Trophoblast cell (in vitro differentiated cells and primary cell): ENCODE measurements around the gene HMCN2.

Experiments
- DNase-seq, 2 donors: peaks; one replicate each; pipeline ENCODE4 v3.0.0-alpha.2; 2016
- H2AFZ ChIP-seq: 2 replicates; pipeline ENCODE4 v1.6.1; 2013; ENCODE audit warnings: low read length, moderate library complexity, mild to moderate bottlenecking; ENCODE audit not compliant: insufficient read depth, poor library complexity
- H2AK5ac ChIP-seq: 2 replicates; pipeline ENCODE4 v1.6.1; 2013; ENCODE audit warnings: mild to moderate bottlenecking, low read length
- H2BK120ac ChIP-seq: 2 replicates; pipeline ENCODE4 v1.6.1; 2013; ENCODE audit warnings: low read length, mild to moderate bottlenecking, moderate library complexity; ENCODE audit not compliant: insufficient read depth, poor library complexity
- H2BK12ac ChIP-seq: 2 replicates; pipeline ENCODE4 v1.6.1; 2013; ENCODE audit warnings: mild to moderate bottlenecking, low read length, moderate library complexity
- H2BK5ac ChIP-seq: 2 replicates; pipeline ENCODE4 v1.6.1; 2013; ENCODE audit warnings: low read length, low read depth, moderate library complexity, mild to moderate bottlenecking; ENCODE audit not compliant: poor library complexity
- H3K14ac ChIP-seq: 2 replicates; pipeline ENCODE4 v1.6.1; 2013; ENCODE audit warnings: mild to moderate bottlenecking, low read length
- H3K18ac ChIP-seq: 2 replicates; pipeline ENCODE4 v1.6.1; 2013; ENCODE audit warnings: mild to moderate bottlenecking, low read length
- H3K23ac ChIP-seq: 2 replicates; pipeline ENCODE4 v1.6.1; 2013; ENCODE audit warnings: low read length
- H3K27ac ChIP-seq: 2 replicates; pipeline ENCODE4 v1.5.1; 2013; ENCODE audit warnings: low read depth, mild to moderate bottlenecking, inconsistent platforms, low read length, moderate library complexity
- H3K27me3 ChIP-seq: 2 replicates; pipeline ENCODE4 v1.6.1; 2013; ENCODE audit warnings: inconsistent platforms, mild to moderate bottlenecking, low read length, moderate library complexity; ENCODE audit not compliant: insufficient read depth
- H3K36me3 ChIP-seq, 2 experiments: 1 replicate in 1 of 2; 2 replicates in 1 of 2; pipeline ENCODE4 v1.6.1; 2013; ENCODE audit warnings: low read length in 2 of 2, mild to moderate bottlenecking in 2 of 2, moderate library complexity in 1 of 2; ENCODE audit not compliant: insufficient read depth in 2 of 2, control insufficient read depth in 1 of 2
- H3K4ac ChIP-seq: 2 replicates; pipeline ENCODE4 v1.6.1; 2013; ENCODE audit warnings: low read depth, mild to moderate bottlenecking, low read length, moderate library complexity
- H3K4me1 ChIP-seq, 2 experiments: 1 replicate in 1 of 2; 2 replicates in 1 of 2; pipeline ENCODE4 v1.6.1; 2013; ENCODE audit warnings: low read length in 2 of 2, mild to moderate bottlenecking in 2 of 2, moderate library complexity in 1 of 2; ENCODE audit not compliant: insufficient read depth in 2 of 2, control insufficient read depth in 1 of 2
- H3K4me2 ChIP-seq: 2 replicates; pipeline ENCODE4 v1.6.1; 2013; ENCODE audit warnings: inconsistent platforms, mild to moderate bottlenecking, low read length, moderate library complexity
- H3K4me3 ChIP-seq: 2 replicates; pipeline ENCODE4 v1.5.1; 2013; ENCODE audit warnings: mild to moderate bottlenecking, low read depth, low read length, inconsistent platforms
- H3K79me1 ChIP-seq: one replicate; pipeline ENCODE4 v1.6.1; 2013; ENCODE audit warnings: low read length
- H3K79me2 ChIP-seq: 2 replicates; pipeline ENCODE4 v1.6.1; 2013; ENCODE audit warnings: low read length, mild to moderate bottlenecking; ENCODE audit not compliant: control insufficient read depth, insufficient read depth, poor library complexity
- H3K9ac ChIP-seq: 2 replicates; pipeline ENCODE4 v1.6.1; 2013; ENCODE audit warnings: mild to moderate bottlenecking, low read length
- H3K9me3 ChIP-seq: 2 replicates; pipeline ENCODE4 v1.6.1; 2013; ENCODE audit warnings: low read depth, mild to moderate bottlenecking, control low read depth, inconsistent platforms, low read length; ENCODE audit not compliant: insufficient read depth
- H4K12ac ChIP-seq: 2 replicates; pipeline ENCODE4 v1.6.1; 2013; ENCODE audit warnings: low read depth, mild to moderate bottlenecking, low read length, moderate library complexity
- H4K8ac ChIP-seq: 2 replicates; pipeline ENCODE4 v1.6.1; 2013; ENCODE audit warnings: low read depth, mild to moderate bottlenecking, low read length, moderate library complexity
- H4K91ac ChIP-seq: one replicate; pipeline ENCODE4 v1.6.1; 2013; ENCODE audit warnings: low read depth, mild to moderate bottlenecking, low read length, moderate library complexity
- WGBS: extraction: QIAGEN DNeasy Blood & Tissue Kit; methylation state at CpG from one replicate; pipeline ENCODE4 v1.1.7; 2013; ENCODE audit warnings: missing lambda C conversion rate; ENCODE audit not compliant: insufficient read length, insufficient coverage; ENCODE audit errors: extremely low coverage; 5-methylcytosine and 5-hydroxymethylcytosine counted together

HMCN2 gene

DNA sequence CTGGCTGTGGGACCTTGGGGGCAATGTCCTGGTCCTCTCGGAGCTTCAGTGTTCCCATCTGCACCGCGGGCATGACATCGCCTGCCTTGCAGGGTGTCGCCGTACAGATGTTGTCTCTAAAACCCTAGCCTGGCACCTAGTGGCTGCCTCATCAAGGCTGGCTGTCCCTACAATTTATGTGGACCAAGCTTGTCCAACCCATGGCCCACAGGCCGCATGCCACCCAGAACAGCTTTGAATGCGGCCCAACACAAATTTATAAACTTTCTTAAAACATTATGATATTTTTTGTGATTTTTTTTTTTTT is 160.9 kb downstream of the HMCN2 start:
- H3K79me2 ChIP-seq, result no peaks in the 10 kb centered on the region
- no peaks in the 10 kb centered on the region for H3K79me1 ChIP-seq
- H3K14ac ChIP-seq, result no peak overlapping the region
- no peak overlapping the region for H3K4me3 ChIP-seq
- H4K12ac ChIP-seq, result no peak overlapping the region
- no peak overlapping the region for H3K23ac ChIP-seq
- no peak overlapping the region for H2BK12ac ChIP-seq
- peaks cover 0 to 3% of the 10 kb centered on the region in 2 experiments for H3K36me3 ChIP-seq
- no peak for DNase-seq
- H2BK5ac ChIP-seq, result no peak overlapping the region
- H3K27me3 ChIP-seq, result no peaks in the 10 kb centered on the region
- no peak overlapping the region for H2BK120ac ChIP-seq
- H2AFZ ChIP-seq, result no peak overlapping the region
- H3K9ac ChIP-seq, result no peak overlapping the region
- no peak overlapping the region for H4K8ac ChIP-seq
- no peak overlapping the region for H3K4ac ChIP-seq
- H3K9me3 ChIP-seq, result peaks cover 11% of the 10 kb centered on the region
- no peak overlapping the region for H2AK5ac ChIP-seq
- no peak overlapping the region for H4K91ac ChIP-seq
- no peak overlapping the region for H3K18ac ChIP-seq
- no peak overlapping the region for H3K27ac ChIP-seq
- H3K4me2 ChIP-seq, result no peak overlapping the region
- WGBS, result no CpG with 5 or more reads among the region's 8 CpGs
- peaks cover 4 to 5% of the 10 kb centered on the region in 2 experiments for H3K4me1 ChIP-seq

DNA sequence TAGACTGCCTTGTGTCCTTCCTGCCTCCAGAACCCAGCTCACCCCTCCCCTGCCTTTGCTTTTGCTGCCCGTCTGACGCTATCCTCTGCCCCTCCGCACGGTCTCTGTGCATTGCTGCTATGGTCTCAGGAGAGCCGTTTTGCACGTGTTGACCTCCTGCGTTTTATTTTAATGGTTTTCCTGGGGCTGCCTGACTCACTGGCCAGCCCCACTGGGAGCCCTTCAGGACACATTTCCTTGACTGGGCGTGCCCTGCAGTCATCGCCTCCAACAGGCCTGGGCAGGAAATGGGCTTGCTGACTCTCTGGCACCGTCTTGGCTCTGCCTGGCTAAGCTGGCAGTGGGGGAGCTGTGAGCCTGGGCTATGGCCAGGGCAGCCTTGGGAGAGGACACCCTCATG is 161.3 kb downstream of the HMCN2 start:
- H3K27ac ChIP-seq, result no peak overlapping the region
- H3K4me3 ChIP-seq, result no peak overlapping the region
- H4K91ac ChIP-seq, result no peak overlapping the region
- no peak overlapping the region for H3K4me2 ChIP-seq
- no peak overlapping the region for H2AFZ ChIP-seq
- no peak overlapping the region for H3K14ac ChIP-seq
- H3K79me1 ChIP-seq, result no peaks in the 10 kb centered on the region
- H3K36me3 ChIP-seq, result peaks cover 0 to 3% of the 10 kb centered on the region in 2 experiments
- H3K9ac ChIP-seq, result no peak overlapping the region
- H2BK12ac ChIP-seq, result no peak overlapping the region
- no peak overlapping the region for H3K4ac ChIP-seq
- no peak overlapping the region for H2BK120ac ChIP-seq
- H3K18ac ChIP-seq, result no peak overlapping the region
- WGBS, result no CpG with 5 or more reads among the region's 10 CpGs
- H3K9me3 ChIP-seq, result peaks cover 11% of the 10 kb centered on the region
- no peak overlapping the region for H3K23ac ChIP-seq
- H2AK5ac ChIP-seq, result no peak overlapping the region
- H3K4me1 ChIP-seq, result peaks cover 4 to 5% of the 10 kb centered on the region in 2 experiments
- H4K8ac ChIP-seq, result no peak overlapping the region
- H3K27me3 ChIP-seq, result no peaks in the 10 kb centered on the region
- DNase-seq, result no peak
- no peak overlapping the region for H2BK5ac ChIP-seq
- no peak overlapping the region for H4K12ac ChIP-seq
- no peaks in the 10 kb centered on the region for H3K79me2 ChIP-seq

DNA sequence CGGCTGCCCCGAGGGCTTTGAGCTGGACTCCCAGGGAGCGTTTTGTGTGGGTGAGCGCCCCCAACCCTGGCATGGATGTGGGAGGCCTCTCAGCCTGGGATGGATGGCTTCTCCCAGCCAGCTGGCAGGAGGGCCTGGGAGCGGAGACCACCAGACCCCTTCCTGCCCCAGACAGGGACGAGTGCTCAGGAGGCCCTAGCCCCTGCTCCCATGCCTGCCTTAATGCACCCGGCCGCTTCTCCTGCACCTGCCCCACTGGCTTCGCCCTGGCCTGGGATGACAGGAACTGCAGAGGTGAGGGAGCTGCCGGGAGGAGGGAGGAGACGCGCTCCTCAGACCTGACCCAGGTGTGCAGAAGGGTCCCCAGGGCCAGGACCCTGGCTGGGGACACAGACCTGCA is 161.8 kb downstream of the HMCN2 start:
- Histone ChIP-seq H4K91ac (no peak overlapping the region), H3K27me3 (no peaks in the 10 kb centered on the region), H3K4me3 (no peak overlapping the region), H3K4me1 (peaks cover 4 to 5% of the 10 kb centered on the region in 2 experiments), H2BK120ac (no peak overlapping the region), H3K23ac (no peak overlapping the region), H2AFZ (no peak overlapping the region), H3K18ac (no peak overlapping the region), H4K12ac (no peak overlapping the region), H3K4ac (no peak overlapping the region), H3K14ac (no peak overlapping the region), H3K9ac (no peak overlapping the region), H2AK5ac (no peak overlapping the region), H2BK5ac (no peak overlapping the region), H4K8ac (no peak overlapping the region), H3K9me3 (peaks cover 11% of the 10 kb centered on the region), H3K36me3 (peaks cover 0 to 3% of the 10 kb centered on the region in 2 experiments), H3K79me1 (no peaks in the 10 kb centered on the region), H3K4me2 (no peak overlapping the region), H2BK12ac (no peak overlapping the region), H3K27ac (no peak overlapping the region), H3K79me2 (no peaks in the 10 kb centered on the region)
- WGBS, result no CpG with 5 or more reads among the region's 12 CpGs
- DNase-seq, result no peak

DNA sequence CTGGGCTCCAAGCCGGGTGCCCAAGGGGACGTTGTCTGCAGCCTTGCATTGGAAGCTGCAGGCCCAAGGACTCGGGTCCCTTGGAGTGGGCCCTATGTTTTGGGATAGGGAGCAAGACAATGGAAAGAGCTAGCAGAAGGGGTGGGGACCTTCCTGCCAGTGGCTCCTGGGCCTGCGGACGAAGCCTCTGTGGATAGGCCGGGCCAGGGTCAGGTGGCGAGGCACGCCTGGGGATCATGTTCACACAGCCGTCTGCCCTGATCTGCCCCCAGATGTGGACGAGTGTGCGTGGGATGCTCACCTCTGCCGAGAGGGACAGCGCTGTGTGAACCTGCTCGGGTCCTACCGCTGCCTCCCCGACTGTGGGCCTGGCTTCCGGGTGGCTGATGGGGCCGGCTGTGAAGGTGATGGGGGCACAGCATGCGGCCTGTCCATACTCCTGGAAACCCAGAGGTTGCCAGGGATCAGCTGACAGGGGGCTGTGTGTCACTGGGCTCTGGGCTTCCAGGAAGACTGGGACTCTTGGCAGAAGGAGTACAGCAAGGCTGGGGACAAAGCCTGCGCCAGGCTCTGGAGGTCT is 162.6 kb downstream of the HMCN2 start:
- Histone ChIP-seq H2BK5ac (no peak overlapping the region), H4K12ac (no peak overlapping the region), H2BK12ac (no peak overlapping the region), H3K4me1 (peaks cover 6 to 8% of the 10 kb centered on the region in 2 experiments), H3K36me3 (peaks cover 0 to 3% of the 10 kb centered on the region in 2 experiments), H3K4me2 (no peak overlapping the region), H3K27ac (no peak overlapping the region), H3K14ac (no peak overlapping the region), H3K4ac (no peak overlapping the region), H3K18ac (no peak overlapping the region), H4K8ac (no peak overlapping the region), H3K27me3 (no peaks in the 10 kb centered on the region), H3K9ac (no peak overlapping the region), H3K79me2 (no peaks in the 10 kb centered on the region), H3K4me3 (no peak overlapping the region), H2BK120ac (no peak overlapping the region), H3K9me3 (peaks cover 11% of the 10 kb centered on the region), H4K91ac (no peak overlapping the region), H3K79me1 (no peaks in the 10 kb centered on the region), H2AFZ (no peak overlapping the region), H2AK5ac (no peak overlapping the region), H3K23ac (no peak overlapping the region)
- WGBS, result no CpG with 5 or more reads among the region's 20 CpGs
- no peak for DNase-seq
